H1 (cell line): ENCODE results near the gene UBXN1. TPM values are rescaled to one million over a fixed set of nuclear protein-coding genes. Genes with fewer than 3 reads are reported as not detected.

Experiments used
- BRCA1 ChIP-seq: IDR thresholded peaks from 2 replicates; pipeline ENCODE4 v1.6.1; 2012; ENCODE audit warnings: low read depth, low read length, improper control_type of control experiment
- EP300 ChIP-seq, 2 experiments: IDR thresholded peaks; 1 replicate in 1 of 2; 2 replicates in 1 of 2; pipeline ENCODE4 v1.6.1; 2011 to 2012; ENCODE audit warnings: low read depth in 2 of 2, low read length in 2 of 2, mild to moderate bottlenecking in 2 of 2, borderline replicate concordance in 1 of 2, inconsistent platforms in 1 of 2, moderate library complexity in 1 of 2
- RNF2 ChIP-seq: fragments of 200-900, 300-1000 bp; sonication (generic); IDR thresholded peaks from 2 replicates; pipeline ENCODE4 v1.7.1; 2016; ENCODE audit warnings: borderline replicate concordance, low read depth, mild to moderate bottlenecking, antibody characterized with exemption, low read length; ENCODE audit not compliant: poor library complexity, severe bottlenecking; ENCODE audit errors: missing control alignments
- polyA plus RNA-seq, 7 experiments: library from polyadenylated mRNA; depleted of rRNA in 3 of 7; stranded (reverse) in 5 of 7; unstranded in 2 of 7; fragments of >200 nt in 5 of 7; fragments of 200-250 nt in 2 of 7; gene quantifications; 1 replicate in 5 of 7; 2 replicates in 1 of 7; 4 replicates in 1 of 7; pipeline versions ENCODE4 v1.2.1 to v1.2.3, GENCODE V29; 2011 to 2013; ENCODE audit warnings: missing spikeins in 2 of 7, mixed read lengths in 2 of 7
- total RNA-seq: library from RNA; stranded (reverse); fragmentation: NEBNext Ultra II Directional; extraction: Animal tissue kit (Norgen Biotek cat#: 25700); gene quantifications from 2 replicates; pipeline ENCODE4 v1.2.1, GENCODE V29; 2021
- TF ChIP-seq, protein P1 (sequence below): fragments of 300-600 bp; sonication (generic); IDR thresholded peaks from 2 replicates; pipeline ENCODE4 v1.7.1; 2012; ENCODE audit warnings: low read length, moderate library complexity, mild to moderate bottlenecking, inconsistent platforms; ENCODE audit not compliant: insufficient replicate concordance

UBXN1 gene
- total and polyA plus RNA-seq, 2 of the 8 experiments (the other 6 are each of a cell fraction or from before 2014, with no cell fraction given) = 78.6 to 114 TPM

DNA sequence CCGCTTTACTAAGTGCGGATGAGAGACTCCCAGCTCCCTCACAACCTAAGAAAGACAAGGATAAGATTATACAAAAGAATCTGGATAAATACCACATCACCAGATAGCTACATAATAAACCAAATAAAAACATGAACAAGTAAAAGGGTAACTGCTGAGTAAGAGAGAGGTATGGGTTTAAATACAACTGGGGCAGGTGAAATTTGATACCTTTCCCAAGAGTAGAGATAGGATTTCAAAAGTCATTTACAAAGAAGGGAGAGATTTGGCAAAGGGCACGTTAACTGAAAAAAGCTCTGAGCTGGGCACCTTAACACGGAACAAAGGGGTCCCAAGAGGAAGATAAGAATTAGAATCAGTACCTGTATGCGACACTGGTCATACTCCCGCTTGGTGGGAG lies 1.7 kb downstream of the UBXN1 start (continued):
- TF ChIP-seq, protein P1, sequence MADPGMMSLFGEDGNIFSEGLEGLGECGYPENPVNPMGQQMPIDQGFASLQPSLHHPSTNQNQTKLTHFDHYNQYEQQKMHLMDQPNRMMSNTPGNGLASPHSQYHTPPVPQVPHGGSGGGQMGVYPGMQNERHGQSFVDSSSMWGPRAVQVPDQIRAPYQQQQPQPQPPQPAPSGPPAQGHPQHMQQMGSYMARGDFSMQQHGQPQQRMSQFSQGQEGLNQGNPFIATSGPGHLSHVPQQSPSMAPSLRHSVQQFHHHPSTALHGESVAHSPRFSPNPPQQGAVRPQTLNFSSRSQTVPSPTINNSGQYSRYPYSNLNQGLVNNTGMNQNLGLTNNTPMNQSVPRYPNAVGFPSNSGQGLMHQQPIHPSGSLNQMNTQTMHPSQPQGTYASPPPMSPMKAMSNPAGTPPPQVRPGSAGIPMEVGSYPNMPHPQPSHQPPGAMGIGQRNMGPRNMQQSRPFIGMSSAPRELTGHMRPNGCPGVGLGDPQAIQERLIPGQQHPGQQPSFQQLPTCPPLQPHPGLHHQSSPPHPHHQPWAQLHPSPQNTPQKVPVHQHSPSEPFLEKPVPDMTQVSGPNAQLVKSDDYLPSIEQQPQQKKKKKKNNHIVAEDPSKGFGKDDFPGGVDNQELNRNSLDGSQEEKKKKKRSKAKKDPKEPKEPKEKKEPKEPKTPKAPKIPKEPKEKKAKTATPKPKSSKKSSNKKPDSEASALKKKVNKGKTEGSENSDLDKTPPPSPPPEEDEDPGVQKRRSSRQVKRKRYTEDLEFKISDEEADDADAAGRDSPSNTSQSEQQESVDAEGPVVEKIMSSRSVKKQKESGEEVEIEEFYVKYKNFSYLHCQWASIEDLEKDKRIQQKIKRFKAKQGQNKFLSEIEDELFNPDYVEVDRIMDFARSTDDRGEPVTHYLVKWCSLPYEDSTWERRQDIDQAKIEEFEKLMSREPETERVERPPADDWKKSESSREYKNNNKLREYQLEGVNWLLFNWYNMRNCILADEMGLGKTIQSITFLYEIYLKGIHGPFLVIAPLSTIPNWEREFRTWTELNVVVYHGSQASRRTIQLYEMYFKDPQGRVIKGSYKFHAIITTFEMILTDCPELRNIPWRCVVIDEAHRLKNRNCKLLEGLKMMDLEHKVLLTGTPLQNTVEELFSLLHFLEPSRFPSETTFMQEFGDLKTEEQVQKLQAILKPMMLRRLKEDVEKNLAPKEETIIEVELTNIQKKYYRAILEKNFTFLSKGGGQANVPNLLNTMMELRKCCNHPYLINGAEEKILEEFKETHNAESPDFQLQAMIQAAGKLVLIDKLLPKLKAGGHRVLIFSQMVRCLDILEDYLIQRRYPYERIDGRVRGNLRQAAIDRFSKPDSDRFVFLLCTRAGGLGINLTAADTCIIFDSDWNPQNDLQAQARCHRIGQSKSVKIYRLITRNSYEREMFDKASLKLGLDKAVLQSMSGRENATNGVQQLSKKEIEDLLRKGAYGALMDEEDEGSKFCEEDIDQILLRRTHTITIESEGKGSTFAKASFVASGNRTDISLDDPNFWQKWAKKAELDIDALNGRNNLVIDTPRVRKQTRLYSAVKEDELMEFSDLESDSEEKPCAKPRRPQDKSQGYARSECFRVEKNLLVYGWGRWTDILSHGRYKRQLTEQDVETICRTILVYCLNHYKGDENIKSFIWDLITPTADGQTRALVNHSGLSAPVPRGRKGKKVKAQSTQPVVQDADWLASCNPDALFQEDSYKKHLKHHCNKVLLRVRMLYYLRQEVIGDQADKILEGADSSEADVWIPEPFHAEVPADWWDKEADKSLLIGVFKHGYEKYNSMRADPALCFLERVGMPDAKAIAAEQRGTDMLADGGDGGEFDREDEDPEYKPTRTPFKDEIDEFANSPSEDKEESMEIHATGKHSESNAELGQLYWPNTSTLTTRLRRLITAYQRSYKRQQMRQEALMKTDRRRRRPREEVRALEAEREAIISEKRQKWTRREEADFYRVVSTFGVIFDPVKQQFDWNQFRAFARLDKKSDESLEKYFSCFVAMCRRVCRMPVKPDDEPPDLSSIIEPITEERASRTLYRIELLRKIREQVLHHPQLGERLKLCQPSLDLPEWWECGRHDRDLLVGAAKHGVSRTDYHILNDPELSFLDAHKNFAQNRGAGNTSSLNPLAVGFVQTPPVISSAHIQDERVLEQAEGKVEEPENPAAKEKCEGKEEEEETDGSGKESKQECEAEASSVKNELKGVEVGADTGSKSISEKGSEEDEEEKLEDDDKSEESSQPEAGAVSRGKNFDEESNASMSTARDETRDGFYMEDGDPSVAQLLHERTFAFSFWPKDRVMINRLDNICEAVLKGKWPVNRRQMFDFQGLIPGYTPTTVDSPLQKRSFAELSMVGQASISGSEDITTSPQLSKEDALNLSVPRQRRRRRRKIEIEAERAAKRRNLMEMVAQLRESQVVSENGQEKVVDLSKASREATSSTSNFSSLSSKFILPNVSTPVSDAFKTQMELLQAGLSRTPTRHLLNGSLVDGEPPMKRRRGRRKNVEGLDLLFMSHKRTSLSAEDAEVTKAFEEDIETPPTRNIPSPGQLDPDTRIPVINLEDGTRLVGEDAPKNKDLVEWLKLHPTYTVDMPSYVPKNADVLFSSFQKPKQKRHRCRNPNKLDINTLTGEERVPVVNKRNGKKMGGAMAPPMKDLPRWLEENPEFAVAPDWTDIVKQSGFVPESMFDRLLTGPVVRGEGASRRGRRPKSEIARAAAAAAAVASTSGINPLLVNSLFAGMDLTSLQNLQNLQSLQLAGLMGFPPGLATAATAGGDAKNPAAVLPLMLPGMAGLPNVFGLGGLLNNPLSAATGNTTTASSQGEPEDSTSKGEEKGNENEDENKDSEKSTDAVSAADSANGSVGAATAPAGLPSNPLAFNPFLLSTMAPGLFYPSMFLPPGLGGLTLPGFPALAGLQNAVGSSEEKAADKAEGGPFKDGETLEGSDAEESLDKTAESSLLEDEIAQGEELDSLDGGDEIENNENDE = no peak
- TF ChIP-seq EP300 (IDR thresholded peaks at IDR 0.05; ENCODE audit: borderline replicate concordance in 1 of 2, low read depth in 2 of 2, low read length in 2 of 2) (no peak), RNF2 (no peak), BRCA1 (no peak)
